ENCODE measurements around the gene ALDH4A1. TPM values are rescaled to one million over a fixed set of nuclear protein-coding genes. Genes with fewer than 3 reads are reported as not detected.
A peak's percentile ranks its signal among the peaks of the same experiment; 100 is the strongest.

The ALDH4A1 gene
- total RNA-seq, 3 donors from 2014 or later (not counting 1 experiment from before 2014, with no cell fraction given) = 3.4 to 4.1 (median 3.7) TPM

- Mint-ChIP-seq H3K27ac (peak overlapping the region; percentile 79 to 100), H3K27me3 (ENCODE audit: low read depth in 2 of 2) (no peaks in the 10 kb centered on the region), H3K36me3 (no peaks in the 10 kb centered on the region), H3K4me3 (peak overlapping the region; percentile 66), H3K9me3 (no peaks in the 10 kb centered on the region), H3K4me1 (peaks cover 75 to 79% of the 10 kb centered on the region in 2 donors)
- Histone ChIP-seq H3K4me3 (ENCODE audit: low read length) (no peak overlapping the region), H3K27me3 (ENCODE audit: control insufficient read depth, insufficient read depth, low read length) (no peaks in the 10 kb centered on the region), H3K27ac (ENCODE audit: low read length) (no peak overlapping the region), H3K4me1 (ENCODE audit: control insufficient read depth, insufficient read depth, low read length) (peaks cover 88% of the 10 kb centered on the region), H3K36me3 (ENCODE audit: control insufficient read depth, insufficient read depth, low read length) (peaks cover 5% of the 10 kb centered on the region), H3K9me3 (ENCODE audit: control insufficient read depth, insufficient read depth, low read length) (no peaks in the 10 kb centered on the region)
- 84% methylated on average over 14 of the region's 14 CpGs for WGBS (ENCODE audit: insufficient coverage)
- ATAC-seq (no peak), DNase-seq (no peak)
- intact Hi-C loops (cut with micrococcal nuclease) = no loop called here
- no peak for TF ChIP-seq CTCF (IDR thresholded peaks at IDR 0.05)
Observed at GRCh38 chr1:18945401-18945849, 43.1 kb upstream of the ALDH4A1 start.

GRCh38 chr1:18944810-18945209 lies 42.5 kb upstream of the ALDH4A1 start:
- DNase-seq (no peak), ATAC-seq (no peak)
- Mint-ChIP-seq H3K27me3 (ENCODE audit: low read depth in 2 of 2) (no peaks in the 10 kb centered on the region), H3K4me3 (peak overlapping the region; percentile 38), H3K36me3 (no peaks in the 10 kb centered on the region), H3K4me1 (peaks cover 75 to 79% of the 10 kb centered on the region in 2 donors), H3K27ac (peak overlapping the region; percentile 79 to 100), H3K9me3 (no peaks in the 10 kb centered on the region)
- no peak overlapping the region for H3K4me3 ChIP-seq (ENCODE audit: low read length)
- WGBS (ENCODE audit: insufficient coverage) = 92% methylated on average over 2 of the region's 2 CpGs
- no peaks in the 10 kb centered on the region for H3K9me3 ChIP-seq (ENCODE audit: control insufficient read depth, insufficient read depth, low read length)
- peaks cover 87% of the 10 kb centered on the region for H3K4me1 ChIP-seq (ENCODE audit: control insufficient read depth, insufficient read depth, low read length)
- H3K27ac ChIP-seq (ENCODE audit: low read length) = no peak overlapping the region
- H3K36me3 ChIP-seq (ENCODE audit: control insufficient read depth, insufficient read depth, low read length) = peaks cover 5% of the 10 kb centered on the region
- TF ChIP-seq CTCF (IDR thresholded peaks at IDR 0.05) = no peak
- intact Hi-C loops (cut with micrococcal nuclease) = no loop called here
- no peaks in the 10 kb centered on the region for H3K27me3 ChIP-seq (ENCODE audit: control insufficient read depth, insufficient read depth, low read length)

GRCh38 chr1:18943914-18944572 lies 41.7 kb upstream of the ALDH4A1 start:
- Histone ChIP-seq H3K27me3 (ENCODE audit: control insufficient read depth, insufficient read depth, low read length) (no peaks in the 10 kb centered on the region), H3K4me1 (ENCODE audit: control insufficient read depth, insufficient read depth, low read length) (peaks cover 87% of the 10 kb centered on the region), H3K9me3 (ENCODE audit: control insufficient read depth, insufficient read depth, low read length) (no peaks in the 10 kb centered on the region), H3K4me3 (ENCODE audit: low read length) (no peak overlapping the region), H3K27ac (ENCODE audit: low read length) (no peak overlapping the region), H3K36me3 (ENCODE audit: control insufficient read depth, insufficient read depth, low read length) (peaks cover 5% of the 10 kb centered on the region)
- TF ChIP-seq CTCF (IDR thresholded peaks at IDR 0.05) = no peak
- intact Hi-C loops (cut with micrococcal nuclease) = no loop called here
- H3K27ac Mint-ChIP-seq = peak overlapping the region; percentile 79 to 100
- ATAC-seq (no peak), DNase-seq (no peak)
- no peaks in the 10 kb centered on the region for H3K9me3 Mint-ChIP-seq
- 82% methylated on average over 5 of the region's 9 CpGs for WGBS (ENCODE audit: insufficient coverage)
- no peaks in the 10 kb centered on the region for H3K36me3 Mint-ChIP-seq
- H3K4me3 Mint-ChIP-seq = peak overlapping the region; percentile 22
- H3K4me1 Mint-ChIP-seq = peaks cover 75 to 77% of the 10 kb centered on the region in 2 donors
- no peaks in the 10 kb centered on the region for H3K27me3 Mint-ChIP-seq (ENCODE audit: low read depth in 2 of 2)

GRCh38 chr1:18943162-18943561 lies 40.8 kb upstream of the ALDH4A1 start:
- Mint-ChIP-seq H3K27ac (peak overlapping the region; percentile 25 to 53), H3K36me3 (no peaks in the 10 kb centered on the region), H3K27me3 (ENCODE audit: low read depth in 2 of 2) (no peaks in the 10 kb centered on the region), H3K9me3 (no peaks in the 10 kb centered on the region), H3K4me1 (peaks cover 67 to 76% of the 10 kb centered on the region in 2 donors), H3K4me3 (no peak overlapping the region)
- intact Hi-C loops (cut with micrococcal nuclease) = no loop called here
- DNase-seq = no peak
- no peak overlapping the region for H3K27ac ChIP-seq (ENCODE audit: low read length)
- TF ChIP-seq CTCF (IDR thresholded peaks at IDR 0.05) = no peak
- H3K36me3 ChIP-seq (ENCODE audit: control insufficient read depth, insufficient read depth, low read length) = peaks cover 5% of the 10 kb centered on the region
- H3K4me3 ChIP-seq (ENCODE audit: low read length) = no peak overlapping the region
- H3K4me1 ChIP-seq (ENCODE audit: control insufficient read depth, insufficient read depth, low read length) = peaks cover 87% of the 10 kb centered on the region
- H3K9me3 ChIP-seq (ENCODE audit: control insufficient read depth, insufficient read depth, low read length) = no peaks in the 10 kb centered on the region
- WGBS (ENCODE audit: insufficient coverage) = 94% methylated on average over 2 of the region's 4 CpGs
- no peak for ATAC-seq
- H3K27me3 ChIP-seq (ENCODE audit: control insufficient read depth, insufficient read depth, low read length) = no peaks in the 10 kb centered on the region
